Liver (tissue), 9 donors: ENCODE measurements around the gene SLMAP. TPM values are rescaled to one million over a fixed set of nuclear protein-coding genes. Genes with fewer than 3 reads are reported as not detected.

ENCODE experiments used
- DNase-seq: peaks from one replicate; pipeline ENCODE4 v3.0.0-alpha.2; 2017; ENCODE audit warnings: low spot score
- H3K27ac ChIP-seq, 2 donors: one replicate each; pipeline ENCODE4 v1.7.0; 2013; ENCODE audit warnings: inconsistent platforms in 2 of 2, low read length in 2 of 2, control low read depth in 1 of 2, low read depth in 1 of 2, mild to moderate bottlenecking in 1 of 2
- H3K27me3 ChIP-seq, 4 donors: one replicate each; pipeline versions ENCODE4 v1.6.1 to v1.7.0; 2013; ENCODE audit warnings: low read length in 3 of 4, inconsistent platforms in 1 of 4, mild to moderate bottlenecking in 1 of 4, moderate library complexity in 1 of 4; ENCODE audit not compliant: control insufficient read depth in 4 of 4, insufficient read depth in 4 of 4
- H3K36me3 ChIP-seq, 4 donors: one replicate each; pipeline versions ENCODE4 v1.6.1 to v1.7.0; 2013; ENCODE audit warnings: low read length in 3 of 4, mild to moderate bottlenecking in 3 of 4, low read depth in 1 of 4, moderate library complexity in 1 of 4; ENCODE audit not compliant: control insufficient read depth in 4 of 4, insufficient read depth in 3 of 4
- H3K4me1 ChIP-seq, 4 donors: one replicate each; pipeline versions ENCODE4 v1.6.1 to v1.7.0; 2013; ENCODE audit warnings: low read length in 3 of 4, mild to moderate bottlenecking in 3 of 4, moderate library complexity in 1 of 4; ENCODE audit not compliant: control insufficient read depth in 4 of 4, insufficient read depth in 4 of 4
- H3K4me3 ChIP-seq, 3 donors: one replicate each; pipeline versions ENCODE4 v1.6.1 to v1.7.0; 2013; ENCODE audit warnings: low read length in 3 of 3, control low read depth in 1 of 3, low read depth in 1 of 3, mild to moderate bottlenecking in 1 of 3
- H3K9ac ChIP-seq, 2 donors: one replicate each; pipeline ENCODE4 v1.7.0; 2013; ENCODE audit warnings: low read length in 2 of 2, mild to moderate bottlenecking in 2 of 2, moderate library complexity in 2 of 2, control low read depth in 1 of 2, low read depth in 1 of 2
- H3K9me3 ChIP-seq, 4 donors: one replicate each; pipeline versions ENCODE4 v1.6.1 to v1.7.0; 2013; ENCODE audit warnings: low read length in 3 of 4; ENCODE audit not compliant: control insufficient read depth in 4 of 4
- CTCF ChIP-seq: fragments of 150-350 bp; IDR thresholded peaks from 2 replicates; pipeline ENCODE4 v1.5.1; 2017; ENCODE audit warnings: improper control_type of control experiment, low read depth, low read length; ENCODE audit not compliant: missing input control
- EGR1 ChIP-seq, 2 donors: IDR thresholded peaks; 2 replicates each; pipeline ENCODE4 v1.6.1; 2016 to 2018; ENCODE audit warnings: antibody characterized with exemption in 2 of 2, low read depth in 2 of 2
- FOXA2 ChIP-seq: IDR thresholded peaks from 2 replicates; pipeline ENCODE4 v1.6.1; 2016; ENCODE audit warnings: antibody characterized with exemption
- HNF4A ChIP-seq, 2 donors: conservative IDR thresholded peaks; 2 replicates each; pipeline ENCODE4 v1.6.1; 2016; ENCODE audit warnings: antibody characterized with exemption in 2 of 2, mild to moderate bottlenecking in 2 of 2
- JUND ChIP-seq, 2 donors: IDR thresholded peaks; 2 replicates each; pipeline ENCODE4 v1.6.1; 2016; ENCODE audit warnings: antibody characterized with exemption in 2 of 2
- MAX ChIP-seq: IDR thresholded peaks from 2 replicates; pipeline ENCODE4 v1.6.1; 2016; ENCODE audit warnings: antibody characterized with exemption
- NR2F2 ChIP-seq: IDR thresholded peaks from 2 replicates; pipeline ENCODE4 v1.6.1; 2016; ENCODE audit warnings: antibody characterized with exemption
- RAD21 ChIP-seq, 2 donors: IDR thresholded peaks; 2 replicates each; pipeline ENCODE4 v1.6.1; 2016; ENCODE audit warnings: antibody characterized with exemption in 2 of 2, mild to moderate bottlenecking in 2 of 2
- REST ChIP-seq: IDR thresholded peaks from 2 replicates; pipeline ENCODE4 v1.6.1; 2016; ENCODE audit warnings: antibody characterized with exemption, mild to moderate bottlenecking
- YY1 ChIP-seq: IDR thresholded peaks from 2 replicates; pipeline ENCODE4 v1.6.1; 2016; ENCODE audit warnings: antibody characterized with exemption, mild to moderate bottlenecking
- WGBS: extraction: QIAGEN DNeasy Blood & Tissue Kit; methylation state at CpG from one replicate; pipeline ENCODE4 v1.1.7; 2013; 5-methylcytosine and 5-hydroxymethylcytosine counted together
- polyA plus RNA-seq, 2 donors: library from polyadenylated mRNA; stranded (reverse) in 1 of 2; unstranded in 1 of 2; fragments of 200-250 nt in 1 of 2; fragments of >200 nt in 1 of 2; fragmentation: Nextera tagmentation in 1 of 2; extraction: Ambion mirVana in 1 of 2; gene quantifications; one replicate each; pipeline versions ENCODE4 v1.2.1 to v1.2.3, GENCODE V29; 2013 to 2015
- total RNA-seq, 2 donors: library from RNA; depleted of rRNA; stranded (reverse); fragments of >200 nt; gene quantifications; one replicate each; pipeline ENCODE4 v1.2.3, GENCODE V29; 2014
- TF ChIP-seq, protein P1 (sequence below): IDR thresholded peaks from 2 replicates; pipeline ENCODE4 v1.6.1; 2016; ENCODE audit warnings: antibody characterized with exemption
- donor health status: healthy.
- donor health status: healthy.
- donor health status: healthy.
- donor health status: healthy.
- donor health status: healthy.

Gene SLMAP
- total and polyA plus RNA-seq, 4 donors: 10.2 to 37.8 (median 19.4) TPM

- no peak for TF ChIP-seq REST
- 63% methylated on average over 21 of the region's 21 CpGs for WGBS
- H3K9me3 ChIP-seq: no peaks in the 10 kb centered on the region
- H3K9ac ChIP-seq: no peak overlapping the region
- no peak for DNase-seq
- H3K4me3 ChIP-seq: no peak overlapping the region
- H3K27me3 ChIP-seq: no peaks in the 10 kb centered on the region
- no peak overlapping the region for H3K27ac ChIP-seq
- H3K4me1 ChIP-seq: peaks cover 0 to 3% (median 0%) of the 10 kb centered on the region in 4 donors
- no peaks in the 10 kb centered on the region for H3K36me3 ChIP-seq
Measured at GRCh38 chr3:57961177-57961827, 205.2 kb downstream of the SLMAP start.

DNA sequence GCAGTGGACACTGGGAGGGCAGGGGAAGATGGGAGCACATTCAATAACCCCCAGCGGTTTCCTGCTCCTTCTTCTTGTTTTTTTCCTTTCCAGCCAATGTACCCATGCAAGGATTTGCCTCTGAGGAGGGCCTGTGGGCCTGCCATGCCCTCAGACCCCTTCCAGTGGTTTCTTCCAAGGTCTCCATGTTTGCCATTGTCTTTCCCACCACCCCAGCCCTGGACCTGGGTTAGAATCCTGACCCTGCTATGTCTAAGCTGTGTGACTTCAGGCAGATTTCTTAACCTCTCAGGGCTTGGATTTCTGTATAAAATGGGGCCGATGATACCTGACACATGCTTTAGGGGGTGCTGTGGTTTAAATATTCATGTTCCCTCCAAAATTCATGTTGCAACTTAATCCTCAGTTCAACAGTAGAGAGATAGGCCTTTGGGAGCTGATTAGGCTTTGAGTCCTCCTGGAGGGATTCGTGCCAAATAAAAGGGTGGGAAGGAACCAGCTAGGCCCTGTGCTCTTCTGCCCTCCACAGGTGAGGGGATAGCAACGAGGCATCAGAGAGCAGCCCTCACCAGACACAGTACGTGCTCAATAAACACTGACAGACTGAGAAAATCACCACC, 205.8 kb downstream of the SLMAP start:
- no peak for DNase-seq
- Histone ChIP-seq H3K27ac (no peak overlapping the region), H3K4me1 (peaks cover 0 to 3% (median 0%) of the 10 kb centered on the region in 4 donors), H3K4me3 (no peak overlapping the region), H3K9me3 (no peaks in the 10 kb centered on the region), H3K36me3 (no peaks in the 10 kb centered on the region), H3K9ac (no peak overlapping the region), H3K27me3 (no peaks in the 10 kb centered on the region)
- TF ChIP-seq JUND (IDR thresholded peaks at IDR 0.05) (no peak), RAD21 (IDR thresholded peaks at IDR 0.05) (peak; percentile 52 to 58), HNF4A (conservative IDR thresholded peaks at IDR 0.05) (no peak), CTCF (peak; percentile 26), FOXA2 (no peak), MAX (no peak), NR2F2 (no peak), YY1 (no peak), EGR1 (IDR thresholded peaks at IDR 0.05; ENCODE audit: low read depth in 2 of 2) (no peak)
- TF ChIP-seq, protein P1, sequence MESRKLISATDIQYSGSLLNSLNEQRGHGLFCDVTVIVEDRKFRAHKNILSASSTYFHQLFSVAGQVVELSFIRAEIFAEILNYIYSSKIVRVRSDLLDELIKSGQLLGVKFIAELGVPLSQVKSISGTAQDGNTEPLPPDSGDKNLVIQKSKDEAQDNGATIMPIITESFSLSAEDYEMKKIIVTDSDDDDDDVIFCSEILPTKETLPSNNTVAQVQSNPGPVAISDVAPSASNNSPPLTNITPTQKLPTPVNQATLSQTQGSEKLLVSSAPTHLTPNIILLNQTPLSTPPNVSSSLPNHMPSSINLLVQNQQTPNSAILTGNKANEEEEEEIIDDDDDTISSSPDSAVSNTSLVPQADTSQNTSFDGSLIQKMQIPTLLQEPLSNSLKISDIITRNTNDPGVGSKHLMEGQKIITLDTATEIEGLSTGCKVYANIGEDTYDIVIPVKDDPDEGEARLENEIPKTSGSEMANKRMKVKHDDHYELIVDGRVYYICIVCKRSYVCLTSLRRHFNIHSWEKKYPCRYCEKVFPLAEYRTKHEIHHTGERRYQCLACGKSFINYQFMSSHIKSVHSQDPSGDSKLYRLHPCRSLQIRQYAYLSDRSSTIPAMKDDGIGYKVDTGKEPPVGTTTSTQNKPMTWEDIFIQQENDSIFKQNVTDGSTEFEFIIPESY: no peak
- WGBS: 83% methylated on average over 5 of the region's 5 CpGs
